22Rv1 (cell line): ENCODE measurements around the gene MAN2A2.

Experiments used
- H3K27ac ChIP-seq: fragments of 450-650 bp; 2 replicates; pipeline ENCODE4 v1.5.1; 2017
- ZFX ChIP-seq: fragments of 450-650 bp; IDR thresholded peaks from 2 replicates; pipeline ENCODE4 v1.6.1; 2017; ENCODE audit warnings: antibody characterized with exemption, borderline replicate concordance
- TF ChIP-seq, protein P1 (sequence below): fragments of 450-650 bp; IDR thresholded peaks from 2 replicates; pipeline ENCODE4 v1.5.1; 2017; ENCODE audit warnings: mild to moderate bottlenecking

Gene MAN2A2

DNA sequence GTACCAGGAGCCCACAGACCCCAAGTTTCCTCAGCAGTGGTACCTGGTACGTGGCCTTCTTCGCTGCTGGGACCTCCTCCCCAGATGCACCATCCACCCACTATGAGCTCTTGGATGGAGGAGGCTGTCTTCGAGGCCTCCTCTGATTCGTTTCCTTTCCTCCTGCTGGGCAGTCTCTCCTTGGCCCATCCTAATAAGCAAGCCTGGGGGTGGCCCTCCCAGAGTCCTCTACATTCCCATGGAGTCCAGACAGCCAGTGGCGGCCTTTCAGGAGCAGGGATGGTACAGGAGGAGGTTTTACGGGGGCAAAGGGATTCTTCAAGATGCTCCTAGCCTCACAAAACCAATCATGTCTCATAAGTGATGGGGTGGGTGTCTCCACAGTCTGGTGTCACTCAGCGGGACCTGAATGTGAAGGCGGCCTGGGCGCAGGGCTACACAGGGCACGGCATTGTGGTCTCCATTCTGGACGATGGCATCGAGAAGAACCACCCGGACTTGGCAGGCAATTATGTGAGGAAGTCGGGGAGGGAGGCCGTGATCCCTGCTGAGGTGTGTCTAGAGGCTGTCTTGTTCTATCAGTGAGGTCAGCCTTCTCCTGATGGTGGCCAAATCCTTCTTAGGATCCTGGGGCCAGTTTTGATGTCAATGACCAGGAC lies 26.5 kb upstream of the MAN2A2 start:
- TF ChIP-seq, protein P1, sequence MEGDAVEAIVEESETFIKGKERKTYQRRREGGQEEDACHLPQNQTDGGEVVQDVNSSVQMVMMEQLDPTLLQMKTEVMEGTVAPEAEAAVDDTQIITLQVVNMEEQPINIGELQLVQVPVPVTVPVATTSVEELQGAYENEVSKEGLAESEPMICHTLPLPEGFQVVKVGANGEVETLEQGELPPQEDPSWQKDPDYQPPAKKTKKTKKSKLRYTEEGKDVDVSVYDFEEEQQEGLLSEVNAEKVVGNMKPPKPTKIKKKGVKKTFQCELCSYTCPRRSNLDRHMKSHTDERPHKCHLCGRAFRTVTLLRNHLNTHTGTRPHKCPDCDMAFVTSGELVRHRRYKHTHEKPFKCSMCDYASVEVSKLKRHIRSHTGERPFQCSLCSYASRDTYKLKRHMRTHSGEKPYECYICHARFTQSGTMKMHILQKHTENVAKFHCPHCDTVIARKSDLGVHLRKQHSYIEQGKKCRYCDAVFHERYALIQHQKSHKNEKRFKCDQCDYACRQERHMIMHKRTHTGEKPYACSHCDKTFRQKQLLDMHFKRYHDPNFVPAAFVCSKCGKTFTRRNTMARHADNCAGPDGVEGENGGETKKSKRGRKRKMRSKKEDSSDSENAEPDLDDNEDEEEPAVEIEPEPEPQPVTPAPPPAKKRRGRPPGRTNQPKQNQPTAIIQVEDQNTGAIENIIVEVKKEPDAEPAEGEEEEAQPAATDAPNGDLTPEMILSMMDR, result no peak
- TF ChIP-seq ZFX, result no peak
- no peak overlapping the region for H3K27ac ChIP-seq

DNA sequence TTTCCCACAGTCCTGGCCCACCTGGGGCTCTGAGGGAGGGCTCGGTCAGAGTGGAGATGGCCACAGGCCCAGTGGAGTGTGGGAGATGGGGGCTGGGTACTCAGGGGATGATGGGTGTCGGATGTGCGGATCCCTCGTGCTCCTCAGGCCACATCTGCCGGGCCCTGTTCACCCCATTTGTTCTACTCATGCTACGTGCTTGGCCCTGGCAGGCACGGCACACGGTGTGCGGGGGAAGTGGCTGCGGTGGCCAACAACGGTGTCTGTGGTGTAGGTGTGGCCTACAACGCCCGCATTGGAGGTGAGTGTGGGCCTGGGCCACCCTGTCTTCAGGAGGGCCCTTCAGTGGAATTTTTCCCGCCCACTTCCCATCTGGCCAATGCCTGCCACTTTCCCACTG lies 25.8 kb upstream of the MAN2A2 start:
- no peak overlapping the region for H3K27ac ChIP-seq
- TF ChIP-seq, protein P1, result no peak
- no peak for TF ChIP-seq ZFX

DNA sequence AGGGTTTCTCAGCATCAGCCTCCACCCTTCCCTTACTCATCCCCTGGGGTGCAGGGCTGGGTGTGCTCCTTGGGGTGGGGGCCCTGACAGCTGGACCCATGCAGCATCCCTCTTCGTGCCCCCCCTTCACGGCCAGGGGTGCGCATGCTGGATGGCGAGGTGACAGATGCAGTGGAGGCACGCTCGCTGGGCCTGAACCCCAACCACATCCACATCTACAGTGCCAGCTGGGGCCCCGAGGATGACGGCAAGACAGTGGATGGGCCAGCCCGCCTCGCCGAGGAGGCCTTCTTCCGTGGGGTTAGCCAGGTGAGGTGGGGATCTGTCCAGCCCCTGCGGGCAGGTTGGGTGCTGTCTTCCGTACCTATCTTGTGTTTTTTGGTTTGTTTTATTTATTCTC lies 25.1 kb upstream of the MAN2A2 start:
- H3K27ac ChIP-seq, result no peak overlapping the region
- TF ChIP-seq, protein P1, result no peak
- TF ChIP-seq ZFX, result no peak

DNA sequence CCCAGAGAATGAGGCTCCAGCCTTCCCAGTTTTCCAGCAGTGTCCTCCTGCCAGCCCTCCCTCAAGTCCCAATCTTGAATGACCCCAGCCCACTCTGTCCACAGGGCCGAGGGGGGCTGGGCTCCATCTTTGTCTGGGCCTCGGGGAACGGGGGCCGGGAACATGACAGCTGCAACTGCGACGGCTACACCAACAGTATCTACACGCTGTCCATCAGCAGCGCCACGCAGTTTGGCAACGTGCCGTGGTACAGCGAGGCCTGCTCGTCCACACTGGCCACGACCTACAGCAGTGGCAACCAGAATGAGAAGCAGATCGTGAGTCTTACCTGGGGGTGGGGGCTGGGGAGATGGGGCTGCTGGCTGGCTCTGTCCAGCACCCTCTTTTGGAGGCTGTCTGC lies 24.4 kb upstream of the MAN2A2 start:
- no peak overlapping the region for H3K27ac ChIP-seq
- no peak for TF ChIP-seq ZFX
- TF ChIP-seq, protein P1, result no peak

DNA sequence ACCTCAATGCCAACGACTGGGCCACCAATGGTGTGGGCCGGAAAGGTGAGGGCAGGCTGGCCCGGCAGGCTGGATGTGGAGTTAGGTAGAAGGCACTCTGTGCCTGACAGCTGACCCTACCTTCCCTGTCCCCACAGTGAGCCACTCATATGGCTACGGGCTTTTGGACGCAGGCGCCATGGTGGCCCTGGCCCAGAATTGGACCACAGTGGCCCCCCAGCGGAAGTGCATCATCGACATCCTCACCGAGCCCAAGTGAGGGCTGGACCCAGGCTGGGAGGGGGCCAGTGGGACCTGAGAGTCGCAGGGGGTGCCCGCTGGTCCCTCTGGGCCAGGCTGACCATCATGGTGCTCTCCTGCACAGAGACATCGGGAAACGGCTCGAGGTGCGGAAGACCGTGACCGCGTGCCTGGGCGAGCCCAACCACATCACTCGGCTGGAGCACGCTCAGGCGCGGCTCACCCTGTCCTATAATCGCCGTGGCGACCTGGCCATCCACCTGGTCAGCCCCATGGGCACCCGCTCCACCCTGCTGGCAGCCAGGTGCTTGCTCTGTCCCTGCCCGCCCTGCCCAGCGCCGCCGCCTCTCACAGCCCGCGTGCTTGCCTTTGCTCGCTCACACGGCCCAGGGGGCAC lies 23.3 kb upstream of the MAN2A2 start:
- H3K27ac ChIP-seq, result no peak overlapping the region
- TF ChIP-seq ZFX, result no peak
- TF ChIP-seq, protein P1, result no peak

DNA sequence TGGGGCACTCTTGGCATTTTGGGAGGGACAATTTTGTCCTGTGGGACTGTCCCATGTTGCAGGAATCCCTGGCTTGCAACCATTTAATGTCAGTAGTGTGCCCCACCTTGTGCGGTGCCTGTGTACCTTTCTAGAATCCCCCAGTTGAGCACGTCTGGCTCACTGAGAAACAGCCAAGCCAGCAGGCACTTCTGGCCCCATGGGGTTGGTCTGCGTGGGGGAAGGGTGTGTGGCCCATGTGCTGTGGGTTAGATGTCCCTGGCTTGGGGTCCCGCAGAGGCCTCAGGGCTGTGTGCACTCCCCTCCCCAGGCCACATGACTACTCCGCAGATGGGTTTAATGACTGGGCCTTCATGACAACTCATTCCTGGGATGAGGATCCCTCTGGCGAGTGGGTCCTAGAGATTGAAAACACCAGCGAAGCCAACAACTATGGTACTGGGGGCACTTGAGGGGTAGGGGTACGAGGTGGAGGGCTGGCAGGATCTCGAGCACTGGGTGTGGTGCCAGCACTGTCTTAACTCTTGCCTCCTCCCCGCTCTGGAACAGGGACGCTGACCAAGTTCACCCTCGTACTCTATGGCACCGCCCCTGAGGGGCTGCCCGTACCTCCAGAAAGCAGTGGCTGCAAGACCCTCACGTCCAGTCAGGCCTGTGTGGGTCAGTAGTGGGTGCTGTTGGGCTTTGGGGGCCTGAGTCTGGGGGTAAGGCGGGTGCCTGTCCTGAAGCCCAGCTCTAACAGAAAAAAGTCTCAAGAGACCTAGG lies 22.5 kb upstream of the MAN2A2 start:
- TF ChIP-seq, protein P1, result no peak
- no peak for TF ChIP-seq ZFX
- H3K27ac ChIP-seq, result no peak overlapping the region
